GM21717 (cell line): Measurements from ENCODE around the gene HNRNPH1.

ENCODE experiments used
- ATAC-seq: cut with Tn5 transposase; IDR thresholded peaks from one replicate; pipeline ENCODE4 v1.9.1; 2021; ENCODE audit warnings: mild to moderate bottlenecking, moderate library complexity; ENCODE audit not compliant: unreplicated experiment

HNRNPH1 gene

GRCh38 chr5:179606071-179606909 lies 17.2 kb downstream of the HNRNPH1 start:
- no peak for ATAC-seq

- no peak for ATAC-seq
Observed at GRCh38 chr5:179605026-179605833, 18.2 kb downstream of the HNRNPH1 start.

GRCh38 chr5:179603308-179603707 lies 20.2 kb downstream of the HNRNPH1 start:
- no peak for ATAC-seq

- no peak for ATAC-seq
Observed at GRCh38 chr5:179601871-179602625, 21.4 kb downstream of the HNRNPH1 start.

- no peak for ATAC-seq
Observed at GRCh38 chr5:179599973-179600372, 23.5 kb downstream of the HNRNPH1 start.

- ATAC-seq = no peak
Observed at GRCh38 chr5:179599566-179599965, 23.9 kb downstream of the HNRNPH1 start.

GRCh38 chr5:179599100-179599499 lies 24.4 kb downstream of the HNRNPH1 start:
- no peak for ATAC-seq

- no peak for ATAC-seq
Observed at GRCh38 chr5:179596421-179596820, 27.1 kb downstream of the HNRNPH1 start.

- ATAC-seq = no peak
Observed at GRCh38 chr5:179595916-179596315, 27.6 kb downstream of the HNRNPH1 start.

- ATAC-seq = no peak
Observed at GRCh38 chr5:179588166-179588565, 35.3 kb downstream of the HNRNPH1 start.

- no peak for ATAC-seq
Observed at GRCh38 chr5:179585941-179586401, 37.5 kb downstream of the HNRNPH1 start.

- no peak for ATAC-seq
Observed at GRCh38 chr5:179577286-179577960, 46.0 kb downstream of the HNRNPH1 start.

- no peak for ATAC-seq
Observed at GRCh38 chr5:179572386-179572785, 51.1 kb downstream of the HNRNPH1 start.

GRCh38 chr5:179568721-179569120 lies 54.8 kb downstream of the HNRNPH1 start:
- no peak for ATAC-seq

GRCh38 chr5:179564526-179564925 lies 58.9 kb downstream of the HNRNPH1 start:
- no peak for ATAC-seq
